IPS DF 6.9 (cell line): ENCODE data around the gene HEG1.
"Not testable (repeated sequence)": the region's sequence is repeated elsewhere in the genome, so short reads cannot be mapped to it uniquely, and the experiment has no call there.

Experiments
- DNase-seq: peaks from one replicate; pipeline ENCODE4 v3.0.0-alpha.2; 2013; ENCODE audit warnings: low read depth, low spot score
- H3K27ac ChIP-seq: one replicate; pipeline ENCODE4 v1.5.1; 2013; ENCODE audit warnings: low read length, control low read depth
- H3K27me3 ChIP-seq: 2 replicates; pipeline ENCODE4 v1.6.1; 2013; ENCODE audit warnings: mild to moderate bottlenecking, low read length; ENCODE audit not compliant: control insufficient read depth, insufficient read depth
- H3K36me3 ChIP-seq: 2 replicates; pipeline ENCODE4 v1.6.1; 2013; ENCODE audit warnings: low read length; ENCODE audit not compliant: control insufficient read depth, insufficient read depth
- H3K4me1 ChIP-seq: 2 replicates; pipeline ENCODE4 v1.6.1; 2013; ENCODE audit warnings: low read length; ENCODE audit not compliant: control insufficient read depth, insufficient read depth
- H3K4me3 ChIP-seq: 2 replicates; pipeline ENCODE4 v1.5.1; 2013; ENCODE audit warnings: mild to moderate bottlenecking, low read length
- H3K9me3 ChIP-seq: 2 replicates; pipeline ENCODE4 v1.6.1; 2013; ENCODE audit warnings: low read length, inconsistent platforms; ENCODE audit not compliant: control insufficient read depth, insufficient read depth
- WGBS: extraction: QIAGEN DNeasy Blood & Tissue Kit; methylation state at CpG from one replicate; pipeline ENCODE4 v1.1.7; 2013; ENCODE audit warnings: mixed read lengths, missing lambda C conversion rate; ENCODE audit not compliant: insufficient read length, insufficient coverage; 5-methylcytosine and 5-hydroxymethylcytosine counted together

Gene HEG1

DNA sequence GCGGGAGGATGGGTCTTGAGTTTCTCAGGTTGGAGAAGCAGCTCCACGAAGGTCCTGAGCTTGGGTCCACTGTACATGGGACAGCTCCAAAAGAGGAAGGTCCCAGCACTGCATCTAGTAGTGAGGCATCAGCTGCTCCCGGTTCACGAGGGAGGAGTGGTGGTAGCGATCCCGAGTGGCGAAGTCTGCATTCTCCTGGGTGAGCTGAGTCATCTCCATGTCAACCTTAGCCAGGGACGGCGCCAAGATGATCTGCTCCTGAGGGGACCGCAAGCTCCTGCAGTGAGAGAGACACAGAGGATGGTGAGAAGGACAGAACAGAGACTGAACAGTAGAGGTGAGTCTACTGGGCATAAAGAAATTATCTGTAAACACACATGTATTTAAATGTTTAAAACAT lies 28.0 kb upstream of the HEG1 start:
- H3K27me3 ChIP-seq, result no peaks in the 10 kb centered on the region
- H3K27ac ChIP-seq, result no peak overlapping the region
- H3K4me1 ChIP-seq, result no peaks in the 10 kb centered on the region
- no peaks in the 10 kb centered on the region for H3K36me3 ChIP-seq
- no peak for DNase-seq
- no CpG with 5 or more reads among the region's 10 CpGs for WGBS
- H3K9me3 ChIP-seq, result no peaks in the 10 kb centered on the region
- no peak overlapping the region for H3K4me3 ChIP-seq

DNA sequence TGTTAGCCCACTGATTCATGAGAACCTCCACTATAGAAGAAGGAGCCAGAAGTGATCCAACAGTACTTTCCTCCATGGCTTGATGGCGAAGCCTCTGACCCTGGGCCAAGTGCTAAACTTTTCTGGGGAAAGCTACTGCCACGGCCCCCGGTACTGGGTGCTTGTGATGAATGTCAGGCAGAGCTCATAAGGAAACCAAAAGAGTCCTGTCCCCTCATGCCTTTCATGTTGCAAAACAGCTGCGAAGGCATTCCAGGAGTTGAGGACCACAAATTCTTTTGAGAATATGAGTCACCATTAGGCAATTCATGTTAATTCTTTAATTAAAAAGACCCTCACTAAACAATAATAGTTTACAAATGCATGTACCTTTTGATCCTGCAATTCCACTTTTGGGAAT lies 26.5 kb upstream of the HEG1 start:
- H3K27me3 ChIP-seq, H3K9me3 ChIP-seq, DNase-seq, H3K36me3 ChIP-seq, H3K4me3 ChIP-seq, H3K27ac ChIP-seq, H3K4me1 ChIP-seq: not testable (repeated sequence)
- WGBS, result no CpG with 5 or more reads among the region's 4 CpGs

DNA sequence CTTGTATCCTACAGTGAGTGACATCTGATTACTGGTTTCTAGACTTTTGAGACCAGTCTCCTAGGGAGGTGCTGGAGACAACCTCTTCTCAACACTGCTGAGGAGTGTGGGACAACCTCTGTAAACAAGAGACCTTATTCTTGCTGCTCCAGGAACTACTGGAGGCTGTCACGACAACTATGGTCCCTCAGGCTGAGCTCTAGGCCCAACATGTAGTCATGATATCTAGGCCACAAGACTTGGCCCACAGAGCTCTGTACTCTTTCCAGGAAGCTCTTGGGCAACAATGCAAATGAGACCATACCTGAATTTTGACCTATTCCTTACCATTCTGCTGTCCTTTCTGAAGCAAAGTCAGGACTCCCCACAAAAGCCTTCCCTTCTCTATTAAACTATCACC lies 24.3 kb upstream of the HEG1 start:
- Histone ChIP-seq H3K36me3 (no peaks in the 10 kb centered on the region), H3K4me1 (no peaks in the 10 kb centered on the region), H3K27ac (no peak overlapping the region), H3K27me3 (no peaks in the 10 kb centered on the region), H3K4me3 (no peak overlapping the region), H3K9me3 (no peaks in the 10 kb centered on the region)
- DNase-seq, result no peak
- no CpG with 5 or more reads among the region's 1 CpG for WGBS

DNA sequence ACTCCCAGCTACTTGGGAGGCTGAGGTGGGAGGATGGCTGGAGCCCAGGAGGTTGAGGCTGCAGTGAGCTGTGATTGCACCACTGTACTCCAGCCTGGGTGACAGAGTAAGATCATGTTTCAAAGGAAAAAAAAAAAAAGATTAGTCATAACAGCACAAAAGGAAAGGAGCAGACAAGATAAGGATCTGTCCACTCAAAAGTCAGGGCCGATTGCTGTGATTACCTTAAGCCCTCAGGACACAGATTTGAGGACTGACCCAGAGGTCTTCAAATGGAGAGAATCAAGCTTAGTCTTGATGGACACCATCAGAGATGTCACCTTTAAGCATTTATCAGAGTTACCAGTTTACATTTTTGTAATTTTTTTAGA lies 23.9 kb upstream of the HEG1 start:
- Histone ChIP-seq H3K9me3 (no peaks in the 10 kb centered on the region), H3K36me3 (no peaks in the 10 kb centered on the region), H3K4me3 (no peak overlapping the region), H3K27me3 (no peaks in the 10 kb centered on the region), H3K4me1 (no peaks in the 10 kb centered on the region), H3K27ac (no peak overlapping the region)
- WGBS, result no CpG with 5 or more reads among the region's 1 CpG
- DNase-seq, result no peak

DNA sequence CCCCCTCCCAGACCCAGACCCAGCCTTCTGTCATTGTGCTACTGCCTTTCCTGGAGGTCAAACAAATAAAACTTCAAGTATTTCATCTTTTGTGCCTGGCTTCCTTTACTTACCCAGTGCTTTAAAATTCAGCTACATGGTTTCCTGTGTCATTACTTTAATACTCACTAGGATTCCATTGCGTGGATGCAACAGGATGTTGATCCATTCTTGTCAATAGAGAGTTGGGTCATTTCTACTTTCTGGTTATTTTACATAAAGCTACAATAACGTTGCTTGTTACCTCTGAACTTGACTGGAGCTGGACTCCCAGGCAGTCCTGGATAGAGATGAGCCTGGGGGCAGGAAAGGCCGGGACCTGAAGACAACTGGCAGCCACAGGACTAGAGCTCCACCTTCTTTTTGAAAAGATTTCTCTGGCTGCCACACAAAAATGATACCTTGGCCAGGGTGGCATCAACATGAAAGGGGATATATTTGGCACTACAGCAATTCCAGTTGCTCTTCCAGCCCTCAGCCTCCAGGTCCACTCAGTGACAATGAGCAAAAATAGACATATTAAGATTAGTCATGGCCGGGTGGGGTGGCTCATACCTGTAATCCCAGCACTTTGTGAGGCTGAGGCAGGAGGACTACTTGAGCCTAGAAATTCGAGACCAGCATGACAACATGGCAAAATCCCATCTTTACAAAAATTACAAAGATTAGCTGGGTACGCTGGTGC lies 23.3 kb upstream of the HEG1 start:
- Histone ChIP-seq H3K9me3 (no peaks in the 10 kb centered on the region), H3K4me1 (no peaks in the 10 kb centered on the region), H3K4me3 (no peak overlapping the region), H3K27ac (no peak overlapping the region), H3K27me3 (no peaks in the 10 kb centered on the region), H3K36me3 (no peaks in the 10 kb centered on the region)
- no CpG with 5 or more reads among the region's 6 CpGs for WGBS
- no peak for DNase-seq

DNA sequence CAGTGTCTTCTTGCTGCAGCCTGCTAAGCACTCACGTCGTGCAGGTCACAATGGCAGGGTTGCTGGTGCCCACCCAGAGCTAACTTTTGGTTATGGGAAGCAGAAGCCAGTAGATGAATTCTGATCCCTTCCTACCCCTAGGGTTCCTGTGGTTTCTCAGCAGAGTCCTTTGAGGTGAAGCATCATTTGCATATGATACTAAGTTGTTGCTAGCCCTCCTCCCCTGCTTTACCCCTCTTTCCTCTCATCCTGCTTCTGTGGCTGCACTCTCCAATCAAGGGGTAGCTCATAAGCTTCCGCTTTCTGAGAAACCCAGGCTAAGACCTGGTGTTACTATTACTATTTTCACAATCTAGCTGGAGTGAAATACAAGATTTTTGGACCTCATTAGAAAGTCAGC lies 22.1 kb upstream of the HEG1 start:
- no CpG with 5 or more reads among the region's 3 CpGs for WGBS
- Histone ChIP-seq H3K27me3 (no peaks in the 10 kb centered on the region), H3K9me3 (no peaks in the 10 kb centered on the region), H3K36me3 (no peaks in the 10 kb centered on the region), H3K4me3 (no peak overlapping the region), H3K4me1 (no peaks in the 10 kb centered on the region), H3K27ac (no peak overlapping the region)
- no peak for DNase-seq

DNA sequence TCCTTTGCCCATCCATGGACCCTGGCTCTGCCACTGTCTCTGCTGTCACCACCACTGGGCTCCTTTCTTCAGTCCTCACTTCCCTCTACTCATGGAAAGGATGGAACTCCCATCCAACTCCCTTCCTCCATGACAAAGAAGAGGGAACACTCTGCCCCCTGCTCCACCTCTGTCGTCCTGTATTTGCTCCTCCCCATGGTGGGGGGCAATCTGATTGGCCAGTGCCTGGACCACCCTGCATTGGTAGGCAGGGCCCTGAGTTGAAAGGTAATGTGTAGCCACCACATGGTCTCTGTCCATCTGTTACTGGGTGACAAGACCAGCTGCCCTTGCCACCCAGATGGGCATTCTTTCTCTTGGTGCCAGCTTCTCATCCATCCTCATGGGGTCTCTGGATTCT lies 20.7 kb upstream of the HEG1 start:
- no peak overlapping the region for H3K4me3 ChIP-seq
- H3K4me1 ChIP-seq, result no peaks in the 10 kb centered on the region
- H3K9me3 ChIP-seq, result no peaks in the 10 kb centered on the region
- DNase-seq, result no peak
- H3K27me3 ChIP-seq, result no peaks in the 10 kb centered on the region
- H3K36me3 ChIP-seq, result no peaks in the 10 kb centered on the region
- no CpG with 5 or more reads among the region's 1 CpG for WGBS
- no peak overlapping the region for H3K27ac ChIP-seq

DNA sequence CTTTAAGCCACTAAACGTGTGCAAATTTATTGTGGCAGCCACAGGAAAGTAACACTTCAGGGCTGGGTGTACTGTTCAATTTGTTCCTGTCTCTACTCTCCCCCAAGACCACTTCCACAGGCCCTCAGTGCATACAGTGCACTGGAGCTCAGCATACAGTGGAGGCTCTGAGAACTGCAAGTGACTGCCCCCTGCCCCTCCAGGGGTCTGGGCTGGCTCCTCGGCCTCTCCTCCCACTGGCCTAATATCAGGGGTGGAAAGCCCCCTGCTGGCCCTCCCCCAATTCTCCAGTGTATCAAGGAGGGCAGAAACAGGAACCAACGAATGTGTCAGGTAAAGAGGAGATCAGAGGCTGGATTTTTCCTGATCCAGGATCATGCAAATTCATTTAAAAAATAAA lies 19.9 kb upstream of the HEG1 start:
- DNase-seq, result no peak
- Histone ChIP-seq H3K36me3 (no peaks in the 10 kb centered on the region), H3K27me3 (no peaks in the 10 kb centered on the region), H3K4me1 (no peaks in the 10 kb centered on the region), H3K9me3 (no peaks in the 10 kb centered on the region), H3K4me3 (no peak overlapping the region), H3K27ac (no peak overlapping the region)
- no CpG with 5 or more reads among the region's 3 CpGs for WGBS

DNA sequence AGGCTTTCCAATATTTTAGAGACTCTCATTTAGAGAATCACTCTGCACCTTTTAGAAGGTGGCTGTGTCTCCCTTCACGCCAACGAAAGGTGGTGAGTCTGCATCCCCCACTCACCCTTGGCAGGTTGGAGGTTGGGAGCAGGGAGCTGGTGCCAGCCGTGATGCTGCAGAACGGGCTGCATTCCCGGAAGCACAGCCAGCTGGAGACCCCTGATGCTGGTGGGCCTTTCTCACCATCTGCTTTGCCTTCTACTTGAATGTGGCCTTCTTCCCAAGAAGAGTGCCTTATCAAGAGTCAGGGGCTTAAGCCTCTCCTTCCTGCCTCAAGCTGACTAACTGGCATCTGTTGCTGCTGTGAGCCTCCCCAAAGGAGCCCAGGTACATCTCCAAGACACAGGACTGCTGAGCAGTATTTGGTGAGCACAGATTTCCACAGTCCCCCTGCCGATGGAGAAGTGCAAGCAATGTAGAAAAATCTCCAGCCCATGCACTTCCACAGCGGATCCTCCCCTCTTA lies 17.7 kb upstream of the HEG1 start:
- no peak overlapping the region for H3K4me3 ChIP-seq
- no peaks in the 10 kb centered on the region for H3K27me3 ChIP-seq
- H3K4me1 ChIP-seq, result no peaks in the 10 kb centered on the region
- no peaks in the 10 kb centered on the region for H3K9me3 ChIP-seq
- no peak overlapping the region for H3K27ac ChIP-seq
- no peaks in the 10 kb centered on the region for H3K36me3 ChIP-seq
- no peak for DNase-seq
- no CpG with 5 or more reads among the region's 7 CpGs for WGBS

DNA sequence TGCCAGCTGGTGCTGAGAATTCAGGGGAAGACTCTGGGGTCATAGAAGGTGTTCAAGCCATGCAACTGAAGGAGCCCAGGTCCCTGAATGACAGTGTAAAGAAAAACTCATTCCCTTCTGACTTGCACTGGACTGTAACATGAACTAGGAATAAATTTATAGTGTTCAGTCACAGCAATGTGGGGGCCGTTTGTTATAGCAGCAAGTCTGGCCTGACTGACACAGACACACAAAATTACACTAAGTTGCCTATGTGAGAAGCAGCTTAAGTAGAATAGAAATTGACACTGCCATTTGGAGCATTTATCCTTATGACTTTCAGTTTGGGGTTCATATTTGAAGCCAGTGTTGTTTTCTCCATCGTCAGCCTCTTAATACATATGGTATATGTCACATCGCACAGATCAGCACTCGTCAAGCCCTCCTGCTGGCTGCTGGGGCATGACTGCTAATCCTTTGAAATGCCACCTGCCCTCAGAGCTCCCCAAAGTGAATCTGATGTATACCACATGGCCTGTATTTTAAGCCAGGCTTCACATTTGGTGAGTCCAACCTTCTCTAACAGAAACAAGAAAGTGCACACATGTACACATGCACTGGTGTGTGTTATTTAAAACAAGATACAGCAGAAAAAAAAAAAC lies 17.1 kb upstream of the HEG1 start:
- no peaks in the 10 kb centered on the region for H3K27me3 ChIP-seq
- H3K4me1 ChIP-seq, result no peaks in the 10 kb centered on the region
- no peaks in the 10 kb centered on the region for H3K9me3 ChIP-seq
- no peak for DNase-seq
- H3K36me3 ChIP-seq, result no peaks in the 10 kb centered on the region
- no peak overlapping the region for H3K27ac ChIP-seq
- no CpG with 5 or more reads among the region's 4 CpGs for WGBS
- H3K4me3 ChIP-seq, result no peak overlapping the region

DNA sequence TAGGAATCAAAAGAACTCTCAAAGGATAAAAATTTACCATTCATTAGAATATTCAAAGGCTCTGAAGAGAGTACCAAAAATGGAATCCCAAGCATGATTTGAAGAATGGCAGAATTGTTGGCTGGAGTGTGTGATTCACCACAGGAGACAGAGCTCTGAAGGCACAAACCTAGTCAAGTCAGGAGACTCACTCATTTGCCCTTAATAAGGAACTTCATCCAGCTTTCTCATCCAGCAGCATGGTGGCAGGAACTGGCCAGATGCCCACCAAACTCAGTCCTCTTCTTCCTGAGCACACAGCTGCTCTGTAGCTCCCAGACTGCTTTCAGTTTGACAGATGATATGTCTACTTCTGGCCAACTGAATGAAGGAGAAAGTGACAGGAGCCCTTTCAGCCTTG lies 16.5 kb upstream of the HEG1 start:
- Histone ChIP-seq H3K4me1 (no peaks in the 10 kb centered on the region), H3K27ac (no peak overlapping the region), H3K4me3 (no peak overlapping the region), H3K9me3 (no peaks in the 10 kb centered on the region), H3K36me3 (no peaks in the 10 kb centered on the region), H3K27me3 (no peaks in the 10 kb centered on the region)
- DNase-seq, result no peak
